Endothelial cell of umbilical vein (primary cell): Measurements from ENCODE around the gene CGNL1. TPM values are rescaled to one million over a fixed set of nuclear protein-coding genes. Genes with fewer than 3 reads are reported as not detected.

Experiments used
- BruUV-seq: library from RNA; stranded (reverse); fragments of 400-500 nt; replicated peaks from 2 replicates; lab custom pipeline; 2021; lab: Mats Ljungman, UMichigan
- CTCF ChIA-PET: fragments of 300-600, 350-600 bp; sonication (Branson Sonifier 250); formaldehyde crosslinking; loops from one replicate; lab custom pipeline; 2021; ENCODE audit warnings: antibody characterized with exemption, inconsistent platforms; lab: Charles Lee
- POLR2A ChIA-PET: fragments of 300-600, 350-600 bp; sonication (Branson Sonifier 250); formaldehyde crosslinking; loops from one replicate; lab custom pipeline; 2021; ENCODE audit warnings: antibody characterized with exemption, inconsistent platforms; lab: Charles Lee
- DNase-seq: peaks from one replicate; pipeline ENCODE4 v3.0.0-alpha.2; 2011; ENCODE audit warnings: low read depth, low spot score
- FAIRE-seq: peaks from 2 replicates; lab custom pipeline; 2011; peaks lifted over from hg19 to GRCh38; lab: Jason Lieb, UNC
- H2AFZ ChIP-seq: 2 replicates; pipeline ENCODE4 v1.6.0; 2012; ENCODE audit warnings: low read depth, low read length, control low read depth, inconsistent platforms
- H3K27ac ChIP-seq: 2 replicates; pipeline ENCODE4 v1.5.1; 2011; ENCODE audit warnings: low read depth, mild to moderate bottlenecking, control low read depth, low read length, moderate library complexity; ENCODE audit not compliant: insufficient read depth
- H3K27me3 ChIP-seq, 2 experiments: 2 replicates each; pipeline versions ENCODE4 v1.6.0 to v1.6.1; 2011; ENCODE audit warnings: low read length in 2 of 2, mixed read lengths in 1 of 2; ENCODE audit not compliant: control insufficient read depth in 2 of 2, insufficient read depth in 2 of 2
- H3K36me3 ChIP-seq, 2 experiments: 2 replicates in 1 of 2; 3 replicates in 1 of 2; pipeline ENCODE4 v1.5.1; 2011; ENCODE audit warnings: low read length in 2 of 2, mild to moderate bottlenecking in 1 of 2, moderate library complexity in 1 of 2; ENCODE audit not compliant: control insufficient read depth in 2 of 2, insufficient read depth in 2 of 2; ENCODE audit errors: extremely low read depth in 1 of 2
- H3K4me1 ChIP-seq: 3 replicates; pipeline ENCODE4 v1.5.1; 2011; ENCODE audit warnings: mild to moderate bottlenecking, low read length; ENCODE audit not compliant: control insufficient read depth, insufficient read depth; ENCODE audit errors: extremely low read depth
- H3K4me2 ChIP-seq: 2 replicates; pipeline ENCODE4 v1.6.1; 2011; ENCODE audit warnings: low read length, control low read depth, mixed read lengths; ENCODE audit not compliant: insufficient read depth
- H3K4me3 ChIP-seq, 3 experiments: fragments of 200-600 bp in 1 of 3; sonication (generic), shearing (Covaris generic) in 1 of 3; replicated peaks in 1 of 3; 2 replicates each; pipeline ENCODE4 v1.5.1; 2011 to 2016; ENCODE audit warnings: control low read depth in 3 of 3, low read length in 3 of 3, mild to moderate bottlenecking in 2 of 3, inconsistent platforms in 1 of 3, low read depth in 1 of 3, moderate library complexity in 1 of 3; ENCODE audit not compliant: insufficient read depth in 1 of 3
- H3K79me2 ChIP-seq: 2 replicates; pipeline ENCODE4 v1.6.0; 2012; ENCODE audit warnings: low read length, inconsistent platforms; ENCODE audit not compliant: control insufficient read depth, insufficient read depth
- H3K9ac ChIP-seq: replicated peaks from 2 replicates; pipeline ENCODE3; 2011; ENCODE audit warnings: low read length, control low read depth; ENCODE audit not compliant: insufficient read depth; ENCODE audit errors: extremely low read depth
- H3K9me1 ChIP-seq: replicated peaks from 3 replicates; pipeline ENCODE4 v1.6.0; 2011; ENCODE audit warnings: mild to moderate bottlenecking, low read length; ENCODE audit not compliant: control insufficient read depth, insufficient read depth; ENCODE audit errors: extremely low read depth
- H3K9me3 ChIP-seq: replicated peaks from 2 replicates; pipeline ENCODE4 v1.5.1; 2012; ENCODE audit warnings: low read length, inconsistent platforms; ENCODE audit not compliant: control insufficient read depth, insufficient read depth
- H4K20me1 ChIP-seq: replicated peaks from 2 replicates; pipeline ENCODE3; 2011; ENCODE audit warnings: mild to moderate bottlenecking, low read length; ENCODE audit not compliant: control insufficient read depth, insufficient read depth; ENCODE audit errors: extremely low read depth
- EZH2 ChIP-seq: IDR thresholded peaks from 2 replicates; pipeline ENCODE4 v1.6.1; 2012; ENCODE audit warnings: borderline replicate concordance, low read depth, mild to moderate bottlenecking, moderate library complexity, low read length, inconsistent platforms; ENCODE audit not compliant: severe bottlenecking
- GATA2 ChIP-seq: IDR thresholded peaks from 2 replicates; pipeline ENCODE4 v1.7.0; 2011; ENCODE audit warnings: low read depth, mild to moderate bottlenecking, moderate library complexity, mixed read lengths, low read length; ENCODE audit not compliant: insufficient read length, insufficient read depth
- JUN ChIP-seq: IDR thresholded peaks from 2 replicates; pipeline ENCODE4 v1.6.1; 2011; ENCODE audit warnings: borderline replicate concordance, low read depth; ENCODE audit not compliant: insufficient read length, insufficient read depth
- MYC ChIP-seq: IDR thresholded peaks from one replicate; pipeline ENCODE4 v1.6.1; 2011; ENCODE audit warnings: mild to moderate bottlenecking, low read depth, low read length
- POLR2A ChIP-seq: IDR thresholded peaks from 2 replicates; pipeline ENCODE4 v1.6.1; 2012; ENCODE audit warnings: low read depth, mild to moderate bottlenecking, control low read depth, low read length
- POLR2AphosphoS5 ChIP-seq: IDR thresholded peaks from 2 replicates; pipeline ENCODE4 v1.6.1; 2012; ENCODE audit warnings: low read depth, mild to moderate bottlenecking, control low read depth, low read length, moderate library complexity; ENCODE audit not compliant: insufficient read depth
- dilution Hi-C: fragments of 300-500 bp; cut with MboI; formaldehyde crosslinking; loops from one replicate; pipeline ENCODE4 v1.15.0; 2019; ENCODE audit warnings: low sequenced_read_pairs; ENCODE audit not compliant: extremely low pct_ligation_motif_present
- intact Hi-C: fragments of 100-400 bp; cut with micrococcal nuclease; formaldehyde crosslinking; loops from one replicate; pipeline ENCODE4 v1.10.0; 2022
- polyA plus RNA-seq, 4 experiments: library from polyadenylated mRNA; depleted of rRNA in 3 of 4; stranded (reverse) in 3 of 4; unstranded in 1 of 4; fragments of >200 nt; gene quantifications; 2 replicates each; pipeline versions ENCODE4 v1.2.1 to v1.2.3, GENCODE V29; 2011 to 2012; ENCODE audit warnings: missing spikeins in 1 of 4
- total RNA-seq: library from RNA; stranded (reverse); gene quantifications from 2 replicates; pipeline ENCODE4 v1.2.3, GENCODE V29; 2021
- TF ChIP-seq, protein P1 (sequence below): IDR thresholded peaks from 2 replicates; pipeline ENCODE4 v1.6.1; 2011; ENCODE audit not compliant: insufficient read depth, insufficient read length
- TF ChIP-seq, protein P2 (sequence below), 2 donors: IDR thresholded peaks; 1 replicate in 1 of 2; 2 replicates in 1 of 2; pipeline ENCODE4 v1.5.1; 2011; ENCODE audit warnings: low read length in 2 of 2, mild to moderate bottlenecking in 2 of 2, moderate library complexity in 2 of 2, control low read depth in 1 of 2, inconsistent platforms in 1 of 2, low read depth in 1 of 2; ENCODE audit not compliant: insufficient read depth in 1 of 2; ENCODE audit errors: extremely low read depth in 1 of 2

The CGNL1 gene
- total and polyA plus RNA-seq, 2 donors (not counting 3 experiments of a cell fraction or from before 2014, with no cell fraction given), result 6.9 to 27.1 TPM

GRCh38 chr15:57470543-57470942 is 94.2 kb downstream of the CGNL1 start:
- Histone ChIP-seq H3K9me3 (no peaks in the 10 kb centered on the region), H3K4me1 (no peaks in the 10 kb centered on the region), H3K9ac (no peak overlapping the region), H3K4me3 (no peak overlapping the region), H3K27ac (no peak overlapping the region), H3K79me2 (no peaks in the 10 kb centered on the region), H3K4me2 (no peak overlapping the region), H2AFZ (no peak overlapping the region), H3K27me3 (no peaks in the 10 kb centered on the region), H4K20me1 (no peaks in the 10 kb centered on the region), H3K9me1 (no peaks in the 10 kb centered on the region), H3K36me3 (peaks cover 0 to 3% of the 10 kb centered on the region in 2 experiments)
- TF ChIP-seq POLR2AphosphoS5 (no peak), MYC (no peak), JUN (no peak), GATA2 (no peak), POLR2A (no peak), EZH2 (no peak)
- TF ChIP-seq, protein P1, sequence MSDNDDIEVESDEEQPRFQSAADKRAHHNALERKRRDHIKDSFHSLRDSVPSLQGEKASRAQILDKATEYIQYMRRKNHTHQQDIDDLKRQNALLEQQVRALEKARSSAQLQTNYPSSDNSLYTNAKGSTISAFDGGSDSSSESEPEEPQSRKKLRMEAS, result no peak
- TF ChIP-seq, protein P2, sequence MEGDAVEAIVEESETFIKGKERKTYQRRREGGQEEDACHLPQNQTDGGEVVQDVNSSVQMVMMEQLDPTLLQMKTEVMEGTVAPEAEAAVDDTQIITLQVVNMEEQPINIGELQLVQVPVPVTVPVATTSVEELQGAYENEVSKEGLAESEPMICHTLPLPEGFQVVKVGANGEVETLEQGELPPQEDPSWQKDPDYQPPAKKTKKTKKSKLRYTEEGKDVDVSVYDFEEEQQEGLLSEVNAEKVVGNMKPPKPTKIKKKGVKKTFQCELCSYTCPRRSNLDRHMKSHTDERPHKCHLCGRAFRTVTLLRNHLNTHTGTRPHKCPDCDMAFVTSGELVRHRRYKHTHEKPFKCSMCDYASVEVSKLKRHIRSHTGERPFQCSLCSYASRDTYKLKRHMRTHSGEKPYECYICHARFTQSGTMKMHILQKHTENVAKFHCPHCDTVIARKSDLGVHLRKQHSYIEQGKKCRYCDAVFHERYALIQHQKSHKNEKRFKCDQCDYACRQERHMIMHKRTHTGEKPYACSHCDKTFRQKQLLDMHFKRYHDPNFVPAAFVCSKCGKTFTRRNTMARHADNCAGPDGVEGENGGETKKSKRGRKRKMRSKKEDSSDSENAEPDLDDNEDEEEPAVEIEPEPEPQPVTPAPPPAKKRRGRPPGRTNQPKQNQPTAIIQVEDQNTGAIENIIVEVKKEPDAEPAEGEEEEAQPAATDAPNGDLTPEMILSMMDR (IDR thresholded peaks at IDR 0.05; ENCODE audit: extremely low read depth in 1 of 2, insufficient read depth in 1 of 2, low read depth in 1 of 2, low read length in 2 of 2), result no peak
- DNase-seq (no peak), FAIRE-seq (no peak)
- CTCF ChIA-PET, result interaction anchor here (1.3 kb wide), 1 partner anchor 12 kb away, joined by 3 read pairs; no protein-coding TSS in a partner anchor
- no TSS peak for BruUV-seq
- POLR2A ChIA-PET, result no interaction called here
- dilution Hi-C loops, result no loop called here
- intact Hi-C loops, result no loop called here
